WTC11 (cell line): Measurements from ENCODE around the gene RABGEF1. TPM values are rescaled to one million over a fixed set of nuclear protein-coding genes. Genes with fewer than 3 reads are reported as not detected.
A peak's percentile ranks its signal among the peaks of the same experiment; 100 is the strongest.

Source experiments
- AR ChIP-seq: fragments of 250-450 bp; sonication (Bioruptor Pico); IDR thresholded peaks from 2 replicates; pipeline ENCODE4 v1.9.0; 2021; ENCODE audit warnings: mild to moderate bottlenecking
- ATF2 ChIP-seq: sonication (generic); formaldehyde crosslinking; IDR thresholded peaks from 2 replicates; pipeline ENCODE4 v1.8.1; 2022; ENCODE audit warnings: low read depth, missing genetic modification reagents, borderline replicate concordance
- CREB1 ChIP-seq: sonication (generic); formaldehyde crosslinking; IDR thresholded peaks from 2 replicates; pipeline ENCODE4 v1.8.0; 2023; ENCODE audit warnings: mild to moderate bottlenecking, missing genetic modification reagents
- ELF4 ChIP-seq: sonication (generic); formaldehyde crosslinking; IDR thresholded peaks from 2 replicates; pipeline ENCODE4 v1.8.1; 2022; ENCODE audit warnings: low read depth, mild to moderate bottlenecking, moderate library complexity, missing genetic modification reagents
- ESRRA ChIP-seq: sonication (generic); formaldehyde crosslinking; IDR thresholded peaks from 2 replicates; pipeline ENCODE4 v1.8.1; 2022; ENCODE audit warnings: mild to moderate bottlenecking, missing genetic modification reagents, borderline replicate concordance
- FOXP1 ChIP-seq: sonication (generic); formaldehyde crosslinking; IDR thresholded peaks from 2 replicates; pipeline ENCODE4 v1.8.0; 2022; ENCODE audit warnings: missing genetic modification reagents, mild to moderate bottlenecking, moderate library complexity, borderline replicate concordance
- MLX ChIP-seq: sonication (generic); formaldehyde crosslinking; IDR thresholded peaks from 2 replicates; pipeline ENCODE4 v1.8.1; 2023; ENCODE audit warnings: mild to moderate bottlenecking, missing genetic modification reagents, moderate library complexity
- MXD4 ChIP-seq: fragments of 250-450 bp; sonication (Bioruptor Pico); IDR thresholded peaks from 2 replicates; pipeline ENCODE4 v1.8.0; 2021; ENCODE audit warnings: mild to moderate bottlenecking, moderate library complexity, borderline replicate concordance
- NFATC4 ChIP-seq: fragments of 250-450 bp; sonication (Bioruptor Pico); IDR thresholded peaks from 2 replicates; pipeline ENCODE4 v1.9.0; 2021; ENCODE audit warnings: mild to moderate bottlenecking
- PRRX2 ChIP-seq: fragments of 250-450 bp; sonication (Bioruptor Pico); IDR thresholded peaks from 2 replicates; pipeline ENCODE4 v1.8.0; 2021; ENCODE audit warnings: mild to moderate bottlenecking
- RELA ChIP-seq: sonication (generic); formaldehyde crosslinking; IDR thresholded peaks from 2 replicates; pipeline ENCODE4 v1.8.1; 2022; ENCODE audit warnings: missing genetic modification reagents, mild to moderate bottlenecking, borderline replicate concordance
- SMAD3 ChIP-seq: sonication (generic); formaldehyde crosslinking; IDR thresholded peaks from 2 replicates; pipeline ENCODE4 v1.8.0; 2022; ENCODE audit warnings: missing genetic modification reagents, mild to moderate bottlenecking, borderline replicate concordance
- SMAD4 ChIP-seq: sonication (generic); formaldehyde crosslinking; IDR thresholded peaks from 2 replicates; pipeline ENCODE4 v1.8.0; 2022; ENCODE audit warnings: mild to moderate bottlenecking, missing genetic modification reagents
- SP1 ChIP-seq: sonication (generic); formaldehyde crosslinking; conservative IDR thresholded peaks from 2 replicates; pipeline ENCODE4 v1.8.1; 2022; ENCODE audit warnings: missing genetic modification reagents
- TEAD1 ChIP-seq: sonication (generic); formaldehyde crosslinking; IDR thresholded peaks from 2 replicates; pipeline ENCODE4 v1.8.0; 2022; ENCODE audit warnings: mild to moderate bottlenecking, missing genetic modification reagents
- ZMAT4 ChIP-seq: fragments of 250-450 bp; sonication (Bioruptor Pico); IDR thresholded peaks from 2 replicates; pipeline ENCODE4 v1.9.0; 2021; ENCODE audit warnings: mild to moderate bottlenecking
- ZNF121 ChIP-seq: sonication (generic); formaldehyde crosslinking; IDR thresholded peaks from 2 replicates; pipeline ENCODE4 v1.8.0; 2023; ENCODE audit warnings: missing genetic modification reagents
- ZNF281 ChIP-seq: sonication (generic); formaldehyde crosslinking; IDR thresholded peaks from 2 replicates; pipeline ENCODE4 v1.8.0; 2023; ENCODE audit warnings: mild to moderate bottlenecking, missing genetic modification reagents
- ZNF396 ChIP-seq: fragments of 250-450 bp; sonication (Bioruptor Pico); IDR thresholded peaks from 2 replicates; pipeline ENCODE4 v1.8.0; 2021; ENCODE audit warnings: mild to moderate bottlenecking, moderate library complexity, borderline replicate concordance
- ZNF512 ChIP-seq: sonication (generic); formaldehyde crosslinking; IDR thresholded peaks from 2 replicates; pipeline ENCODE4 v1.8.1; 2022; ENCODE audit warnings: missing genetic modification reagents, borderline replicate concordance
- ZNF532 ChIP-seq: fragments of 250-450 bp; sonication (Bioruptor Pico); IDR thresholded peaks from 2 replicates; pipeline ENCODE4 v1.9.0; 2021; ENCODE audit warnings: mild to moderate bottlenecking, borderline replicate concordance
- ZSCAN18 ChIP-seq: fragments of 250-450 bp; sonication (Bioruptor Pico); IDR thresholded peaks from 2 replicates; pipeline ENCODE4 v2.1.2; 2022; ENCODE audit warnings: mild to moderate bottlenecking, moderate library complexity
- total RNA-seq: library from RNA; stranded (reverse); gene quantifications from 3 replicates; pipeline ENCODE4 v1.2.3, GENCODE V29; 2021

RABGEF1 gene
- total RNA-seq, 1 experiment from 2014 or later = 18.1 TPM

- TF ChIP-seq ZNF396 (CRISPR knock-in tag) (no peak), SP1 (CRISPR knock-in tag) (peak; percentile 100), ATF2 (no peak), ZNF281 (no peak), CREB1 (CRISPR knock-in tag) (peak; percentile 98), MXD4 (CRISPR knock-in tag) (no peak), ZNF532 (CRISPR knock-in tag) (no peak), ZMAT4 (CRISPR knock-in tag) (no peak), RELA (CRISPR knock-in tag) (peak; percentile 91; the same call in 1 of the 2 replicates), AR (no peak), FOXP1 (peak; percentile 81; the same call in 1 of the 2 replicates), NFATC4 (CRISPR knock-in tag) (no peak), ZNF512 (CRISPR knock-in tag) (no peak), PRRX2 (CRISPR knock-in tag) (no peak), SMAD4 (no peak), ZNF121 (no peak), ZSCAN18 (no peak), SMAD3 (CRISPR knock-in tag) (peak; percentile 61; the same call in 1 of the 2 replicates), MLX (CRISPR knock-in tag) (no peak), ESRRA (CRISPR knock-in tag) (peak; percentile 71; the same call in 1 of the 2 replicates), ELF4 (CRISPR knock-in tag) (no peak), TEAD1 (CRISPR knock-in tag) (peak; percentile 70)
Measured at GRCh38 chr7:66844552-66845378, 104.2 kb downstream of the RABGEF1 start (continued).
